ENCODE measurements around the gene PCDHGB1. TPM values are rescaled to one million over a fixed set of nuclear protein-coding genes. Genes with fewer than 3 reads are reported as not detected.

The PCDHGB1 gene
- total RNA-seq = 0.98 and 2.0 TPM in 2 replicates

GRCh38 chr5:141349917-141350619 lies at the start of gene PCDHGB1:
Gene PCDHGB1 (plus strand): TSS chr5:141350099. CDS start chr5:141350261, 162 bp downstream.

GRCh38 chr5:141303756-141304155 lies 46.1 kb upstream of the PCDHGB1 start, which contains the start of gene SLC25A2:
Gene SLC25A2 (minus strand): TSS chr5:141304049. CDS start chr5:141303865, 184 bp downstream.

GRCh38 chr5:141320225-141321169 lies 29.4 kb upstream of the PCDHGB1 start, which contains the start of gene TAF7:
Gene TAF7 (minus strand): TSS chr5:141320784. CDS start chr5:141320044, 740 bp downstream.

GRCh38 chr5:141330299-141331080 lies 19.4 kb upstream of the PCDHGB1 start, which contains the start of gene PCDHGA1:
Gene PCDHGA1 (plus strand): TSS chr5:141330514.

GRCh38 chr5:141338538-141339306 lies 11.2 kb upstream of the PCDHGB1 start, which contains the start of gene PCDHGA2:
Gene PCDHGA2 (plus strand): TSS chr5:141338760.

GRCh38 chr5:141343242-141343952 lies 6.5 kb upstream of the PCDHGB1 start, which contains the start of gene PCDHGA3:
Gene PCDHGA3 (plus strand): TSS chr5:141343829. CDS start chr5:141344034, 205 bp downstream.

GRCh38 chr5:141354900-141355469 lies 5.1 kb downstream of the PCDHGB1 start, which contains the start of gene PCDHGA4:
Gene PCDHGA4 (plus strand): TSS chr5:141355021. CDS start chr5:141355108, 87 bp downstream.

GRCh38 chr5:141359790-141360426 lies 10.0 kb downstream of the PCDHGB1 start, which contains the start of gene PCDHGB2:
Gene PCDHGB2 (plus strand): TSS chr5:141359994. CDS start chr5:141360136, 142 bp downstream.

GRCh38 chr5:141363952-141364660 lies 14.2 kb downstream of the PCDHGB1 start, which contains the start of gene PCDHGA5:
Gene PCDHGA5 (plus strand): TSS chr5:141364162. CDS start chr5:141364331, 169 bp downstream.

GRCh38 chr5:141369994-141370848 lies 20.3 kb downstream of the PCDHGB1 start, which contains the start of gene PCDHGB3:
Gene PCDHGB3 (plus strand): TSS chr5:141370242. CDS start chr5:141370395, 153 bp downstream.

GRCh38 chr5:141373673-141374317 lies 23.9 kb downstream of the PCDHGB1 start, which contains the start of gene PCDHGA6:
Gene PCDHGA6 (plus strand): TSS chr5:141373891. CDS start chr5:141374084, 193 bp downstream.

GRCh38 chr5:141382469-141383294 lies 32.8 kb downstream of the PCDHGB1 start, which contains the start of gene PCDHGA7:
Gene PCDHGA7 (plus strand): TSS chr5:141382742. CDS start chr5:141382900, 158 bp downstream.

GRCh38 chr5:141387557-141388311 lies 37.8 kb downstream of the PCDHGB1 start, which contains the start of gene PCDHGB4:
Gene PCDHGB4 (plus strand): TSS chr5:141387698. CDS start chr5:141387885, 187 bp downstream.

GRCh38 chr5:141392429-141393198 lies 42.7 kb downstream of the PCDHGB1 start, which contains the start of gene PCDHGA8:
Gene PCDHGA8 (plus strand): TSS chr5:141392633. CDS start chr5:141392814, 181 bp downstream.

